K562 (cell line): ENCODE results near the gene TAF5L. TPM values are rescaled to one million over a fixed set of nuclear protein-coding genes. Genes with fewer than 3 reads are reported as not detected.

Source experiments
- ATAC-seq: fragments of 200-7000 bp; cut with Tn5 transposase; 3 replicates; pipeline ENCODE4 v1.9.1; 2020; ENCODE audit warnings: moderate library complexity
- BruUV-seq: library from RNA; stranded (reverse); fragments of 400-500 nt; replicated peaks from 2 replicates; lab custom pipeline; 2021; lab: Mats Ljungman, UMichigan
- CTCF ChIA-PET: fragments of 300-600 bp; formaldehyde crosslinking; extraction: SDS; loops from one replicate; lab custom pipeline; 2021; ENCODE audit warnings: low intra/inter-chr PET ratio; lab: Yijun Ruan, JAX
- POLR2A ChIA-PET: fragments of 300-600, 350-650 bp; sonication (Branson Sonifier 250); formaldehyde crosslinking; extraction: SDS; loops from one replicate; lab custom pipeline; 2021; ENCODE audit warnings: antibody characterized with exemption, inconsistent platforms; lab: Yijun Ruan, JAX
- DNase-seq, 4 experiments: peaks; one replicate each; pipeline versions ENCODE4 v3.0.0 to v3.0.0-alpha.2; 2011 to 2018; ENCODE audit warnings: low spot score in 3 of 4, mixed read lengths in 3 of 4; ENCODE audit errors: extremely low read depth in 1 of 4
- FAIRE-seq: peaks from 2 replicates; lab custom pipeline; 2011; peaks lifted over from hg19 to GRCh38; lab: Jason Lieb, UNC
- H2AFZ ChIP-seq: 2 replicates; pipeline ENCODE4 v1.6.0; 2011; ENCODE audit warnings: low read depth, low read length, control low read depth, inconsistent platforms
- H3K27ac ChIP-seq: fragments of 200-600 bp; 3 replicates; pipeline ENCODE4 v1.8.0; 2011; ENCODE audit warnings: low read depth, mild to moderate bottlenecking, control low read depth, inconsistent platforms, low read length, moderate library complexity, mixed read lengths; ENCODE audit errors: extremely low read depth
- H3K27me3 ChIP-seq, 2 experiments: fragments of 300-600 bp in 1 of 2; 2 replicates in 1 of 2; 3 replicates in 1 of 2; pipeline versions ENCODE4 v1.6.0 to v1.8.0; 2011; ENCODE audit warnings: inconsistent platforms in 2 of 2, low read length in 2 of 2, mild to moderate bottlenecking in 1 of 2, mixed read lengths in 1 of 2, moderate library complexity in 1 of 2; ENCODE audit not compliant: control insufficient read depth in 2 of 2, insufficient read depth in 2 of 2
- H3K36me3 ChIP-seq: fragments of 300-600 bp; 3 replicates; pipeline ENCODE4 v1.8.0; 2011; ENCODE audit warnings: mild to moderate bottlenecking, low read length, inconsistent platforms; ENCODE audit not compliant: control insufficient read depth, insufficient read depth
- H3K4me1 ChIP-seq, 2 experiments: fragments of 200-600 bp in 1 of 2; replicated peaks in 1 of 2; 2 replicates in 1 of 2; 3 replicates in 1 of 2; pipeline versions ENCODE4 v1.5.1 to v1.8.0; 2011; ENCODE audit warnings: inconsistent platforms in 2 of 2, low read length in 2 of 2, mild to moderate bottlenecking in 1 of 2, mixed read lengths in 1 of 2, moderate library complexity in 1 of 2; ENCODE audit not compliant: control insufficient read depth in 2 of 2, insufficient read depth in 2 of 2
- H3K4me2 ChIP-seq: 2 replicates; pipeline ENCODE4 v1.6.1; 2011; ENCODE audit warnings: low read length, control low read depth, inconsistent platforms, mixed read lengths; ENCODE audit not compliant: insufficient read depth
- H3K4me3 ChIP-seq: fragments of 200-600 bp; sonication (generic), shearing (Covaris generic); 2 replicates; pipeline ENCODE4 v1.5.1; 2016; ENCODE audit warnings: control low read depth, inconsistent platforms
- H3K79me2 ChIP-seq: fragments of 200-600 bp; 3 replicates; pipeline ENCODE4 v1.8.0; 2011; ENCODE audit warnings: low read length, inconsistent platforms; ENCODE audit not compliant: control insufficient read depth, insufficient read depth
- H3K9ac ChIP-seq, 2 experiments: 2 replicates each; pipeline versions ENCODE4 v1.6.0 to v1.6.1; 2011; ENCODE audit warnings: low read depth in 2 of 2, low read length in 2 of 2, control low read depth in 1 of 2, inconsistent platforms in 1 of 2, mild to moderate bottlenecking in 1 of 2, mixed read lengths in 1 of 2; ENCODE audit not compliant: insufficient read depth in 1 of 2
- H3K9me1 ChIP-seq: one replicate; pipeline ENCODE4 v1.6.0; 2011; ENCODE audit warnings: inconsistent platforms, mild to moderate bottlenecking, low read length, moderate library complexity; ENCODE audit not compliant: control insufficient read depth, insufficient read depth
- H3K9me3 ChIP-seq: replicated peaks from 2 replicates; pipeline ENCODE4 v1.5.1; 2011; ENCODE audit warnings: low read depth, low read length, inconsistent platforms; ENCODE audit not compliant: control insufficient read depth, insufficient read depth
- H4K20me1 ChIP-seq: replicated peaks from 2 replicates; pipeline ENCODE4 v1.6.1; 2011; ENCODE audit warnings: low read length, inconsistent platforms, mixed read lengths; ENCODE audit not compliant: control insufficient read depth, insufficient read depth
- HDGF ChIP-seq: fragments of 450-650 bp; IDR thresholded peaks from 2 replicates; pipeline ENCODE4 v1.6.1; 2016
- MNT ChIP-seq, 2 experiments: fragments of 450-650 bp; conservative IDR thresholded peaks; 2 replicates each; pipeline ENCODE4 v1.6.1; 2017; ENCODE audit warnings: mild to moderate bottlenecking in 2 of 2, moderate library complexity in 2 of 2
- PBX2 ChIP-seq, 2 experiments: IDR thresholded peaks in 1 of 2; conservative IDR thresholded peaks in 1 of 2; 2 replicates each; pipeline ENCODE4 v1.6.1; 2016; ENCODE audit warnings: low read depth in 2 of 2, mild to moderate bottlenecking in 1 of 2, missing compliant biosample characterization in 1 of 2, missing genetic modification characterization in 1 of 2, moderate library complexity in 1 of 2
- PHF20 ChIP-seq: fragments of 450-650 bp; IDR thresholded peaks from 2 replicates; pipeline ENCODE4 v1.6.1; 2018; ENCODE audit not compliant: partially characterized antibody
- PHF21A ChIP-seq: fragments of 450-650 bp; IDR thresholded peaks from 2 replicates; pipeline ENCODE4 v1.6.1; 2017; ENCODE audit warnings: low read depth, borderline replicate concordance
- POLR2H ChIP-seq: IDR thresholded peaks from 2 replicates; pipeline ENCODE4 v1.6.1; 2016; ENCODE audit warnings: missing genetic modification characterization, low read depth, mild to moderate bottlenecking, control low read depth, missing compliant biosample characterization, moderate library complexity
- RBBP5 ChIP-seq: fragments of 200-600 bp; sonication (generic); IDR thresholded peaks from 2 replicates; pipeline ENCODE4 v1.6.1; 2012; ENCODE audit warnings: borderline replicate concordance, mild to moderate bottlenecking, low read length, control low read depth, inconsistent platforms; ENCODE audit not compliant: insufficient read depth, poor library complexity, severe bottlenecking
- RBM14 ChIP-seq: fragments of 200-400 bp; formaldehyde crosslinking; IDR thresholded peaks from 2 replicates; pipeline ENCODE4 v1.6.1; 2018; ENCODE audit warnings: low read depth, mild to moderate bottlenecking, low read length, moderate library complexity, borderline replicate concordance; ENCODE audit not compliant: insufficient read depth
- SRSF9 ChIP-seq: fragments of 200-400 bp; formaldehyde crosslinking; IDR thresholded peaks from 2 replicates; pipeline ENCODE4 v1.6.1; 2017; ENCODE audit warnings: low read depth, low read length, borderline replicate concordance
- ZBTB49 ChIP-seq: sonication (generic); formaldehyde crosslinking; IDR thresholded peaks from 2 replicates; pipeline ENCODE4 v1.8.0; 2022; ENCODE audit warnings: missing genetic modification reagents, mild to moderate bottlenecking, borderline replicate concordance
- ZC3H8 ChIP-seq: fragments of 450-650 bp; IDR thresholded peaks from 2 replicates; pipeline ENCODE4 v1.6.1; 2017
- ZNF445 ChIP-seq: fragments of 250-450 bp; sonication (Bioruptor Pico); IDR thresholded peaks from 2 replicates; pipeline ENCODE4 v1.4.0; 2020; ENCODE audit warnings: low read depth, mild to moderate bottlenecking, moderate library complexity
- ZNF57 ChIP-seq: fragments of 450-650 bp; formaldehyde crosslinking; IDR thresholded peaks from 2 replicates; pipeline ENCODE4 v1.4.0; 2020; ENCODE audit warnings: mild to moderate bottlenecking, moderate library complexity
- ZNF707 ChIP-seq: fragments of 250-450 bp; sonication (Bioruptor Pico); conservative IDR thresholded peaks from 2 replicates; pipeline ENCODE4 v1.8.0; 2022; ENCODE audit warnings: inconsistent platforms, mild to moderate bottlenecking, moderate library complexity
- WGBS: fragments of 100-300 bp; shearing (Covaris generic); methylation state at CpG from one replicate; pipeline ENCODE4 v1.1.6; 2016; ENCODE audit warnings: low coverage, mixed read lengths; ENCODE audit not compliant: insufficient coverage; ENCODE audit errors: missing lambda C conversion rate; 5-methylcytosine and 5-hydroxymethylcytosine counted together
- in situ Hi-C: fragments of 300-500 bp; cut with MboI; formaldehyde crosslinking; loops from 4 replicates; pipeline ENCODE4 v1.15.0; 2018; ENCODE audit warnings: inconsistent platforms, mixed read lengths
- intact Hi-C: fragments of 100-400 bp; cut with micrococcal nuclease; formaldehyde crosslinking; loops from 2 replicates; pipeline ENCODE4 v1.14.2; 2022
- polyA plus RNA-seq, 8 experiments: library from polyadenylated mRNA; depleted of rRNA in 4 of 8; stranded (reverse) in 5 of 8; unstranded in 3 of 8; fragments of >200 nt; fragmentation: Nextera tagmentation in 2 of 8; fragmentation: Illumina TruSeq in 1 of 8; extraction: Ambion mirVana in 2 of 8; extraction: Trizol in 1 of 8; gene quantifications; 2 replicates each; pipeline versions ENCODE4 v1.2.1 to v1.2.3, GENCODE V29; 2011 to 2014; ENCODE audit warnings: inconsistent platforms in 1 of 8, missing spikeins in 1 of 8
- total RNA-seq, 7 experiments: library from RNA; depleted of rRNA in 6 of 7; stranded (reverse); fragments of >200 nt in 6 of 7; fragmentation: Illumina TruSeq in 2 of 7; extraction: Trizol in 2 of 7; gene quantifications; 2 replicates each; pipeline versions ENCODE4 v1.2.1 to v1.2.3, GENCODE V29; 2011 to 2021; ENCODE audit warnings: low replicate concordance in 1 of 7

Gene TAF5L
- total and polyA plus RNA-seq, 9 of the 15 experiments (the other 6 are each of a cell fraction or from before 2014, with no cell fraction given) = 2.2 to 34.2 (median 23.3) TPM

- H3K4me1 ChIP-seq = peaks cover 0 to 4% of the 10 kb centered on the region in 2 experiments; a peak in 3 of 5 replicates
- no peak overlapping the region for H3K4me3 ChIP-seq
- H3K36me3 ChIP-seq = peaks cover 61% of the 10 kb centered on the region
- H3K4me2 ChIP-seq = no peak overlapping the region
- peak; percentile 11 for FAIRE-seq
- intact Hi-C loops (no loop called here), in situ Hi-C loops (no loop called here)
- H3K9ac ChIP-seq = no peak overlapping the region
- H3K9me3 ChIP-seq = no peaks in the 10 kb centered on the region
- H4K20me1 ChIP-seq = no peaks in the 10 kb centered on the region
- BruUV-seq = no TSS peak
- no peak for DNase-seq
- H3K79me2 ChIP-seq = peaks cover 38% of the 10 kb centered on the region
- ATAC-seq = no peak
- H3K9me1 ChIP-seq = peaks cover 3% of the 10 kb centered on the region
- H2AFZ ChIP-seq = no peak overlapping the region
- POLR2A ChIA-PET = no interaction called here
- CTCF ChIA-PET = no interaction called here
- WGBS = 84% methylated on average over 5 of the region's 5 CpGs
- no peak overlapping the region for H3K27ac ChIP-seq
- H3K27me3 ChIP-seq = no peaks in the 10 kb centered on the region
- no peak for TF ChIP-seq MNT (conservative IDR thresholded peaks at IDR 0.05)
- no peak for TF ChIP-seq RBM14
- no peak for TF ChIP-seq ZBTB49
- TF ChIP-seq PBX2 (CRISPR knock-in tag; IDR thresholded peaks at IDR 0.05; ENCODE audit: low read depth) = no peak
- TF ChIP-seq PBX2 (tag; conservative IDR thresholded peaks at IDR 0.05; ENCODE audit: low read depth) = no peak
- no peak for TF ChIP-seq POLR2H
- no peak for TF ChIP-seq SRSF9
- TF ChIP-seq ZNF707 (CRISPR knock-in tag) = no peak
- no peak for TF ChIP-seq RBBP5
- TF ChIP-seq PHF21A = no peak
- no peak for TF ChIP-seq PHF20
- no peak for TF ChIP-seq ZNF445 (CRISPR knock-in tag)
- TF ChIP-seq HDGF = no peak
- no peak for TF ChIP-seq ZNF57 (CRISPR knock-in tag)
- TF ChIP-seq ZC3H8 = no peak
These were observed 12.0 kb downstream of the TAF5L start for GRCh38 chr1:229613938-229614337.
